Measurements from ENCODE around the gene PLCD3. TPM values are rescaled to one million over a fixed set of nuclear protein-coding genes. Genes with fewer than 3 reads are reported as not detected.

Gene PLCD3
- total and polyA plus RNA-seq, 9 of the 15 experiments (the other 6 are each of a cell fraction or from before 2014, with no cell fraction given), result 0.20 to 22.6 (median 7.5) TPM

GRCh38 chr17:45098869-45099616 is 33.3 kb downstream of the PLCD3 start (continued):
- TF ChIP-seq PRMT5 (CRISPR knock-in tag; IDR thresholded peaks at IDR 0.05), result no peak

DNA sequence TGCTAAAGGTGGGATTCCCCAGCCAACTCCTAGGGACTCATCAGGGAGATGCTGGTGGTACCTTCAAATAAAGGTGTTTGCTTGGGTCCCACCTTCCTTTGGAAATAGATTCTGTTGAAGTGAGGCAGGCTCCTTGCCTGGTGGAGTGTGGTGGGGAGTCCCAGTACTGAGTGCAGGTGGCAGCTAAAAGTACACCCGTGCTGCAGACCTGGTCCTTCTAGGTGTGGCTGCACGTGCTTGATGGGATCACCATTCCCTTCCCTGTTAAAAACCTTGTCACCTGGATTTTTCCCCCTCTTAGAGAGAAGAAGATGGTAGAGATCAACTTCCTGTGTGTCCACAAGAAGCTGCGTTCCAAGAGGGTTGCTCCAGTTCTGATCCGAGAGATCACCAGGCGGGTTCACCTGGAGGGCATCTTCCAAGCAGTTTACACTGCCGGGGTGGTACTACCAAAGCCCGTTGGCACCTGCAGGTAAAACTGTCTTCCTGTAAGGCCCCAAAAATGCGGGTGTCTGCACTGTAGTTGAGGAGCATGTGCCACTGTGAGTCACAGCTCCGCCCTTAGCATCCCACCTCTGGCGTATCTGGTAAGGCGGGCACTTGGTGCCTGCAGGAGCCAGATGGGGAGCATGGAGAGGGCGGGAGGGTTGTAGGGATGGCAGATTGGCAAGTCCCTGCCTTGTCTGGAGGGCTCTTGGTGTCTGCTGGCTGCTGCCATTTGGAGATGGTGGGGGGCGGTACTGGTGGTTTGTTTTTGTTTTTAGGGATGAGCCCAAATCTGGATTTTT is 34.0 kb downstream of the PLCD3 start:
- Histone ChIP-seq H3K4me3 (no peak overlapping the region), H3K9me3 (replicated peaks; ENCODE audit: control insufficient read depth, insufficient read depth, low read depth, low read length) (no peaks in the 10 kb centered on the region), H3K9me1 (ENCODE audit: control insufficient read depth, insufficient read depth, low read length) (no peaks in the 10 kb centered on the region), H3K4me2 (ENCODE audit: insufficient read depth, low read length) (no peak overlapping the region), H3K36me3 (ENCODE audit: control insufficient read depth, insufficient read depth, low read length) (peaks cover 91% of the 10 kb centered on the region), H3K9ac (ENCODE audit: insufficient read depth in 1 of 2, low read depth in 2 of 2, low read length in 2 of 2) (peak overlapping the region in 1 of 2 experiments; percentile 30; a peak in 1 of 4 replicates), H3K27me3 (ENCODE audit: control insufficient read depth in 2 of 2, insufficient read depth in 2 of 2, low read length in 2 of 2) (no peaks in the 10 kb centered on the region), H3K4me1 (replicated peaks in 1 of 2; ENCODE audit: control insufficient read depth in 2 of 2, insufficient read depth in 2 of 2, low read length in 2 of 2) (no peaks in the 10 kb centered on the region), H3K27ac (ENCODE audit: extremely low read depth, low read depth, low read length) (no peak overlapping the region), H4K20me1 (replicated peaks; ENCODE audit: control insufficient read depth, insufficient read depth, low read length) (0 out of 2 replicates have a peak, but pooled peaks cover 8% of the 10 kb centered on the region), H3K79me2 (ENCODE audit: control insufficient read depth, insufficient read depth, low read length) (no peaks in the 10 kb centered on the region), H2AFZ (ENCODE audit: low read depth, low read length) (no peak overlapping the region)
- DNase-seq (ENCODE audit: extremely low read depth in 1 of 4, low spot score in 3 of 4), result no peak
- ChIA-PET POLR2A (interaction anchor here (0.6 to 1.6 kb wide), 7 partner anchors 11 to 178 kb away, joined by 3 to 5 read pairs (median 3); no protein-coding TSS in a partner anchor), CTCF (ENCODE audit: low intra/inter-chr PET ratio) (interaction anchor here (0.6 to 1.8 kb wide), 6 partner anchors 33 to 323 kb away, joined by 3 to 10 read pairs (median 6); partner anchors contain the start of gene PLCD3)
- TF ChIP-seq LARP7 (IDR thresholded peaks at IDR 0.05) (no peak), POLR2AphosphoS5 (IDR thresholded peaks at IDR 0.05; ENCODE audit: control insufficient read depth, insufficient read depth, low read depth, low read length) (peak; percentile 31; the same call in 1 of the 2 replicates), GTF2B (IDR thresholded peaks at IDR 0.05; ENCODE audit: extremely low read depth, insufficient read length) (no peak), POLR2G (IDR thresholded peaks at IDR 0.05; ENCODE audit: low read depth, low read length) (0 out of 2 replicates have a peak, but pooled peaks have one; percentile 33), RBM22 (IDR thresholded peaks at IDR 0.05; ENCODE audit: low read depth, low read length, poor library complexity, severe bottlenecking) (peak; percentile 12), CHD4 (IDR thresholded peaks at IDR 0.05; ENCODE audit: insufficient read depth, insufficient replicate concordance, low read depth, low read length, poor library complexity, severe bottlenecking) (no peak)
- TF ChIP-seq, protein P1, sequence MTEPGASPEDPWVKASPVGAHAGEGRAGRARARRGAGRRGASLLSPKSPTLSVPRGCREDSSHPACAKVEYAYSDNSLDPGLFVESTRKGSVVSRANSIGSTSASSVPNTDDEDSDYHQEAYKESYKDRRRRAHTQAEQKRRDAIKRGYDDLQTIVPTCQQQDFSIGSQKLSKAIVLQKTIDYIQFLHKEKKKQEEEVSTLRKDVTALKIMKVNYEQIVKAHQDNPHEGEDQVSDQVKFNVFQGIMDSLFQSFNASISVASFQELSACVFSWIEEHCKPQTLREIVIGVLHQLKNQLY (CRISPR knock-in tag; conservative IDR thresholded peaks at IDR 0.05), result no peak
- FAIRE-seq, result no peak
- in situ Hi-C loops (cut with MboI) (no loop called here), intact Hi-C loops (cut with micrococcal nuclease) (loop anchor here (5.0 kb wide), 1 partner anchor 81 kb away; no protein-coding TSS in a partner anchor)
- no TSS peak for BruUV-seq (replicated peaks)
- WGBS (ENCODE audit: insufficient coverage, low coverage, missing lambda C conversion rate), result 90% methylated on average over 13 of the region's 13 CpGs
- no peak for ATAC-seq

All from K562 (cell line).